HEK293 (cell line): ENCODE results near the gene TNFSF10.
A peak's percentile ranks its signal among the peaks of the same experiment; 100 is the strongest.

Experiments used
- CTCF ChIA-PET: fragments of 350-600 bp; formaldehyde crosslinking; extraction: SDS; loops from one replicate; lab custom pipeline; 2021; ENCODE audit warnings: antibody characterized with exemption; lab: Yijun Ruan, JAX
- POLR2A ChIA-PET: fragments of 300-600 bp; formaldehyde crosslinking; extraction: SDS; loops from one replicate; lab custom pipeline; 2020; ENCODE audit warnings: antibody characterized with exemption, inconsistent platforms; lab: Yijun Ruan, JAX
- H3K27ac ChIP-seq: fragments of 200-500 bp; sonication (Bioruptor generic); 2 replicates; pipeline ENCODE4 v1.5.1; 2014; ENCODE audit warnings: low read depth, low read length, control low read depth, inconsistent platforms; ENCODE audit errors: extremely low read depth
- H3K36me3 ChIP-seq, 2 experiments: fragments of 200-500 bp in 1 of 2; sonication (Bioruptor generic) in 1 of 2; 1 replicate in 1 of 2; 2 replicates in 1 of 2; pipeline ENCODE4 v1.5.1; 2014 to 2017; ENCODE audit warnings: inconsistent platforms in 2 of 2, low read length in 2 of 2; ENCODE audit not compliant: control insufficient read depth in 2 of 2, insufficient read depth in 1 of 2
- H3K4me1 ChIP-seq: fragments of 200-500 bp; sonication (Bioruptor generic); 2 replicates; pipeline ENCODE4 v1.5.1; 2014; ENCODE audit warnings: mild to moderate bottlenecking, low read length, inconsistent platforms; ENCODE audit not compliant: control insufficient read depth, insufficient read depth
- H3K4me3 ChIP-seq: 2 replicates; pipeline ENCODE4 v1.5.1; 2011; ENCODE audit warnings: low read depth, mild to moderate bottlenecking, control low read depth, low read length, moderate library complexity
- H3K9me3 ChIP-seq: fragments of 200-500 bp; sonication (Bioruptor generic); 2 replicates; pipeline ENCODE4 v1.5.1; 2014; ENCODE audit warnings: low read depth, low read length, inconsistent platforms; ENCODE audit not compliant: control insufficient read depth, insufficient read depth
- ELK4 ChIP-seq: IDR thresholded peaks from 2 replicates; pipeline ENCODE4 v1.6.1; 2011; ENCODE audit warnings: mild to moderate bottlenecking, low read depth, low read length, borderline replicate concordance
- IKZF3 ChIP-seq: fragments of 450-650 bp; IDR thresholded peaks from 2 replicates; pipeline ENCODE4 v1.5.0; 2018; ENCODE audit warnings: missing biosample characterization, mild to moderate bottlenecking, missing genetic modification characterization, moderate library complexity
- KLF7 ChIP-seq: fragments of 450-650 bp; formaldehyde crosslinking; IDR thresholded peaks from 2 replicates; pipeline ENCODE4 v1.5.1; 2016; ENCODE audit warnings: missing biosample characterization, missing genetic modification characterization, borderline replicate concordance
- KLF8 ChIP-seq: fragments of 450-650 bp; formaldehyde crosslinking; IDR thresholded peaks from 2 replicates; pipeline ENCODE4 v1.5.1; 2016; ENCODE audit warnings: missing biosample characterization, missing genetic modification characterization
- PRDM1 ChIP-seq: fragments of 450-650 bp; formaldehyde crosslinking; IDR thresholded peaks from 2 replicates; pipeline ENCODE4; 2016; ENCODE audit warnings: missing biosample characterization, missing genetic modification characterization
- PRDM6 ChIP-seq: fragments of 450-650 bp; formaldehyde crosslinking; IDR thresholded peaks from 2 replicates; pipeline ENCODE4 v1.5.1; 2017; ENCODE audit warnings: missing biosample characterization, missing genetic modification characterization
- ZFHX2 ChIP-seq: fragments of 450-650 bp; formaldehyde crosslinking; conservative IDR thresholded peaks from 2 replicates; pipeline ENCODE4 v1.5.1; 2016; ENCODE audit warnings: missing biosample characterization, missing genetic modification characterization
- ZNF155 ChIP-seq: fragments of 450-650 bp; formaldehyde crosslinking; IDR thresholded peaks from 2 replicates; pipeline ENCODE4 v1.5.1; 2016; ENCODE audit warnings: missing biosample characterization, missing genetic modification characterization
- ZNF214 ChIP-seq: fragments of 450-650 bp; formaldehyde crosslinking; IDR thresholded peaks from 2 replicates; pipeline ENCODE4 v1.5.1; 2017; ENCODE audit warnings: missing biosample characterization, mild to moderate bottlenecking, missing genetic modification characterization, borderline replicate concordance
- ZNF571 ChIP-seq: fragments of 450-650 bp; formaldehyde crosslinking; IDR thresholded peaks from 2 replicates; pipeline ENCODE4 v1.5.0; 2017; ENCODE audit warnings: missing biosample characterization, missing genetic modification characterization
- ZNF596 ChIP-seq: fragments of 450-650 bp; IDR thresholded peaks from 2 replicates; pipeline ENCODE4 v1.5.0; 2018; ENCODE audit warnings: missing biosample characterization, mild to moderate bottlenecking, missing genetic modification characterization, moderate library complexity
- ZNF610 ChIP-seq: fragments of 450-650 bp; formaldehyde crosslinking; IDR thresholded peaks from 2 replicates; pipeline ENCODE4 v1.5.1; 2016; ENCODE audit warnings: missing biosample characterization, missing genetic modification characterization, borderline replicate concordance
- ZNF639 ChIP-seq: fragments of 450-650 bp; formaldehyde crosslinking; IDR thresholded peaks from 2 replicates; pipeline ENCODE4 v1.5.1; 2016; ENCODE audit warnings: missing biosample characterization, missing genetic modification characterization
- ZNF777 ChIP-seq: fragments of 450-650 bp; formaldehyde crosslinking; IDR thresholded peaks from 2 replicates; pipeline ENCODE4 v1.5.1; 2017; ENCODE audit warnings: missing biosample characterization, missing genetic modification characterization, borderline replicate concordance
- ZNF843 ChIP-seq: fragments of 450-650 bp; formaldehyde crosslinking; IDR thresholded peaks from 2 replicates; pipeline ENCODE4 v1.5.1; 2016; ENCODE audit warnings: missing biosample characterization, missing genetic modification characterization
- ZSCAN16 ChIP-seq: fragments of 450-650 bp; formaldehyde crosslinking; IDR thresholded peaks from 2 replicates; pipeline ENCODE4 v1.5.1; 2016; ENCODE audit warnings: missing biosample characterization, missing genetic modification characterization

Gene TNFSF10

GRCh38 chr3:172562871-172563865 lies 39.9 kb upstream of the TNFSF10 start:
- Histone ChIP-seq H3K4me3 (no peak overlapping the region), H3K36me3 (no peaks in the 10 kb centered on the region), H3K4me1 (no peaks in the 10 kb centered on the region), H3K9me3 (no peaks in the 10 kb centered on the region), H3K27ac (no peak overlapping the region)
- ChIA-PET POLR2A (no interaction called here), CTCF (no interaction called here)
- TF ChIP-seq ZNF843 (tag by site-specific recombination) (no peak), ZNF155 (tag by site-specific recombination) (no peak), ZNF610 (no peak), PRDM1 (tag by site-specific recombination) (peak; percentile 81), ZSCAN16 (tag by site-specific recombination) (no peak), ZNF214 (tag by site-specific recombination) (no peak), ZFHX2 (peak; percentile 37; the same call in 1 of the 2 replicates), ZNF571 (tag by site-specific recombination) (no peak), PRDM6 (peak; percentile 57), ELK4 (no peak), KLF8 (tag by site-specific recombination) (0 out of 2 replicates have a peak, but pooled peaks have one; percentile 28), ZNF596 (tag by site-specific recombination) (peak; percentile 79), IKZF3 (tag by site-specific recombination) (0 out of 2 replicates have a peak, but pooled peaks have one; percentile 12)

GRCh38 chr3:172561897-172562640 lies 38.8 kb upstream of the TNFSF10 start:
- ChIA-PET POLR2A (no interaction called here), CTCF (interaction anchor here (0.7 to 0.9 kb wide), 2 partner anchors 10 to 104 kb away, joined by 3 to 5 read pairs; no protein-coding TSS in a partner anchor)
- H3K36me3 ChIP-seq: no peaks in the 10 kb centered on the region
- no peak overlapping the region for H3K4me3 ChIP-seq
- H3K4me1 ChIP-seq: no peaks in the 10 kb centered on the region
- no peak overlapping the region for H3K27ac ChIP-seq
- H3K9me3 ChIP-seq: no peaks in the 10 kb centered on the region
- TF ChIP-seq ZNF639 (no peak), ZNF777 (no peak), KLF7 (tag by site-specific recombination) (no peak)
